NAMALWA (cell line): ENCODE results near the gene POLDIP3.

Source experiments
- DNase-seq: peaks from one replicate; pipeline ENCODE4 v3.0.0-alpha.2; 2015; ENCODE audit warnings: low spot score

The POLDIP3 gene

GRCh38 chr22:42642806-42643633 is 28.3 kb upstream of the POLDIP3 start:
- DNase-seq = no peak

GRCh38 chr22:42641801-42642413 is 27.2 kb upstream of the POLDIP3 start:
- no peak for DNase-seq

- no peak for DNase-seq
Measured at GRCh38 chr22:42639541-42640241, 25.0 kb upstream of the POLDIP3 start.

- no peak for DNase-seq
Measured at GRCh38 chr22:42637555-42637954, 22.9 kb upstream of the POLDIP3 start.

GRCh38 chr22:42636506-42636905 is 21.8 kb upstream of the POLDIP3 start:
- DNase-seq = no peak

- DNase-seq = no peak
Measured at GRCh38 chr22:42635531-42635930, 20.8 kb upstream of the POLDIP3 start.

- no peak for DNase-seq
Measured at GRCh38 chr22:42633013-42633412, 18.3 kb upstream of the POLDIP3 start.

- DNase-seq = no peak
Measured at GRCh38 chr22:42632096-42632495, 17.4 kb upstream of the POLDIP3 start.

- DNase-seq = no peak
Measured at GRCh38 chr22:42630901-42631602, 16.4 kb upstream of the POLDIP3 start.

GRCh38 chr22:42630211-42630610 is 15.5 kb upstream of the POLDIP3 start:
- DNase-seq = no peak

- no peak for DNase-seq
Measured at GRCh38 chr22:42627981-42628380, 13.3 kb upstream of the POLDIP3 start.

- DNase-seq = no peak
Measured at GRCh38 chr22:42626951-42627625, 12.4 kb upstream of the POLDIP3 start.

GRCh38 chr22:42626431-42626830 is 11.7 kb upstream of the POLDIP3 start:
- no peak for DNase-seq

- no peak for DNase-seq
Measured at GRCh38 chr22:42625416-42625815, 10.7 kb upstream of the POLDIP3 start.

GRCh38 chr22:42624551-42625106 is 9.9 kb upstream of the POLDIP3 start:
- DNase-seq = no peak

GRCh38 chr22:42623756-42624441 is 9.2 kb upstream of the POLDIP3 start:
- DNase-seq = no peak

- peak; percentile 79 for DNase-seq
Measured at GRCh38 chr22:42623301-42623751, 8.6 kb upstream of the POLDIP3 start.

- no peak for DNase-seq
Measured at GRCh38 chr22:42622061-42622710, 7.5 kb upstream of the POLDIP3 start.

- peak; percentile 74 for DNase-seq
Measured at GRCh38 chr22:42621505-42622002, 6.9 kb upstream of the POLDIP3 start.

GRCh38 chr22:42620084-42620483 is 5.4 kb upstream of the POLDIP3 start:
- no peak for DNase-seq
